SH-SY5Y (cell line): ENCODE results near the gene THAP3.

Source experiments
- GATA2 ChIP-seq: IDR thresholded peaks from 2 replicates; pipeline ENCODE4 v1.6.1; 2011; ENCODE audit warnings: mild to moderate bottlenecking, low read depth, low read length
- GATA3 ChIP-seq: IDR thresholded peaks from 2 replicates; pipeline ENCODE4 v1.6.1; 2011; ENCODE audit warnings: low read depth, mild to moderate bottlenecking, low read length, moderate library complexity

DNA sequence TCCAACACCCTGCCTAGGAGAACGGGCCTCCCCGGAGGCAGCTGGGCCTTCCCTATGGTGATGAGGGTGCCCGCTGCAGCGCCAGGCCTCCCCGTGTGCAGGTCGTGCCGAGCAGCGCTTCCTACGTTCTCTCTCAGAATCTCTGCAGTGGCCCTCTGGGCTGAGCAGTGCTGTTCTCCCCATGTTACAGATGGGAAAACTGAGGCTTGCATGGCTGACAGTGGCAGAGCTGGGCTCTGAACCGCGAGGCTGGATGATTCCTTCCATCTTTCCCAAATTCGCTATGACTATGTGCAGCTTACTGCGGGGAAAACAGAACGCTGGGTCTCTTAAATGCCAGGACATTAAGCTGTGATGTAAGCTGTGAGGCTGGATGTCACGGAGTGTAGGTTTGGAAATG lies 30.9 kb upstream of the THAP3 start:
- TF ChIP-seq GATA2 (no peak), GATA3 (no peak)
